ENCODE measurements around the gene INMT.

The INMT gene

GRCh38 chr7:30750010-30750409, 1.9 kb upstream of the INMT start:
- Histone ChIP-seq H3K18ac (ENCODE audit: low read length) (no peak overlapping the region), H4K8ac (ENCODE audit: low read depth, low read length) (no peak overlapping the region), H2AFZ (ENCODE audit: insufficient read depth, low read length, poor library complexity) (no peak overlapping the region), H3K23ac (ENCODE audit: low read length) (no peak overlapping the region), H2BK5ac (ENCODE audit: low read depth, low read length, poor library complexity) (no peak overlapping the region), H3K79me1 (ENCODE audit: low read length) (peaks cover 4% of the 10 kb centered on the region), H3K4me1 (ENCODE audit: control insufficient read depth in 1 of 2, insufficient read depth in 2 of 2, low read length in 2 of 2) (peaks cover 6 to 9% of the 10 kb centered on the region in 2 experiments), H2BK120ac (ENCODE audit: insufficient read depth, low read length, poor library complexity) (no peak overlapping the region), H3K4me2 (ENCODE audit: low read length) (no peak overlapping the region), H3K4ac (ENCODE audit: low read depth, low read length) (no peak overlapping the region), H3K36me3 (ENCODE audit: control insufficient read depth in 1 of 2, insufficient read depth in 2 of 2, low read length in 2 of 2) (no peaks in the 10 kb centered on the region), H4K91ac (ENCODE audit: low read depth, low read length) (no peak overlapping the region), H3K9ac (ENCODE audit: low read length) (no peak overlapping the region), H3K4me3 (ENCODE audit: low read depth, low read length) (no peak overlapping the region), H4K12ac (ENCODE audit: low read depth, low read length) (no peak overlapping the region), H3K79me2 (ENCODE audit: control insufficient read depth, insufficient read depth, low read length, poor library complexity) (no peaks in the 10 kb centered on the region), H3K14ac (ENCODE audit: low read length) (no peak overlapping the region), H2BK12ac (ENCODE audit: low read length) (no peak overlapping the region), H2AK5ac (ENCODE audit: low read length) (no peak overlapping the region), H3K27ac (ENCODE audit: low read depth, low read length) (no peak overlapping the region), H3K9me3 (ENCODE audit: insufficient read depth, low read depth, low read length) (peaks cover 7% of the 10 kb centered on the region), H3K27me3 (ENCODE audit: insufficient read depth, low read length) (no peaks in the 10 kb centered on the region)
- no peak for DNase-seq
- WGBS (ENCODE audit: extremely low coverage, insufficient coverage, insufficient read length): no CpG with 5 or more reads among the region's 2 CpGs

GRCh38 chr7:30750683-30751650, 968 bp upstream of the INMT start:
- Histone ChIP-seq H3K79me2 (ENCODE audit: control insufficient read depth, insufficient read depth, low read length, poor library complexity) (no peaks in the 10 kb centered on the region), H3K9ac (ENCODE audit: low read length) (no peak overlapping the region), H3K27me3 (ENCODE audit: insufficient read depth, low read length) (no peaks in the 10 kb centered on the region), H2BK12ac (ENCODE audit: low read length) (no peak overlapping the region), H3K4me1 (ENCODE audit: control insufficient read depth in 1 of 2, insufficient read depth in 2 of 2, low read length in 2 of 2) (peaks cover 0 to 3% of the 10 kb centered on the region in 2 experiments), H2BK5ac (ENCODE audit: low read depth, low read length, poor library complexity) (no peak overlapping the region), H3K9me3 (ENCODE audit: insufficient read depth, low read depth, low read length) (peaks cover 7% of the 10 kb centered on the region), H3K4me3 (ENCODE audit: low read depth, low read length) (no peak overlapping the region), H3K36me3 (ENCODE audit: control insufficient read depth in 1 of 2, insufficient read depth in 2 of 2, low read length in 2 of 2) (no peaks in the 10 kb centered on the region), H3K18ac (ENCODE audit: low read length) (no peak overlapping the region), H3K79me1 (ENCODE audit: low read length) (no peaks in the 10 kb centered on the region), H3K23ac (ENCODE audit: low read length) (no peak overlapping the region), H3K4me2 (ENCODE audit: low read length) (no peak overlapping the region), H3K27ac (ENCODE audit: low read depth, low read length) (no peak overlapping the region), H3K14ac (ENCODE audit: low read length) (no peak overlapping the region), H3K4ac (ENCODE audit: low read depth, low read length) (no peak overlapping the region), H2AFZ (ENCODE audit: insufficient read depth, low read length, poor library complexity) (no peak overlapping the region), H2BK120ac (ENCODE audit: insufficient read depth, low read length, poor library complexity) (no peak overlapping the region), H4K8ac (ENCODE audit: low read depth, low read length) (no peak overlapping the region), H2AK5ac (ENCODE audit: low read length) (no peak overlapping the region), H4K91ac (ENCODE audit: low read depth, low read length) (no peak overlapping the region), H4K12ac (ENCODE audit: low read depth, low read length) (no peak overlapping the region)
- WGBS (ENCODE audit: extremely low coverage, insufficient coverage, insufficient read length): no CpG with 5 or more reads among the region's 16 CpGs
- no peak for DNase-seq

- Histone ChIP-seq H3K4me3 (ENCODE audit: low read depth, low read length) (no peak overlapping the region), H3K79me1 (ENCODE audit: low read length) (no peaks in the 10 kb centered on the region), H3K4me1 (ENCODE audit: control insufficient read depth in 1 of 2, insufficient read depth in 2 of 2, low read length in 2 of 2) (peaks cover 0 to 3% of the 10 kb centered on the region in 2 experiments), H3K27ac (ENCODE audit: low read depth, low read length) (no peak overlapping the region), H2AK5ac (ENCODE audit: low read length) (no peak overlapping the region), H3K9ac (ENCODE audit: low read length) (no peak overlapping the region), H2BK12ac (ENCODE audit: low read length) (no peak overlapping the region), H3K27me3 (ENCODE audit: insufficient read depth, low read length) (no peaks in the 10 kb centered on the region), H3K9me3 (ENCODE audit: insufficient read depth, low read depth, low read length) (peaks cover 7% of the 10 kb centered on the region), H3K36me3 (ENCODE audit: control insufficient read depth in 1 of 2, insufficient read depth in 2 of 2, low read length in 2 of 2) (no peaks in the 10 kb centered on the region), H3K14ac (ENCODE audit: low read length) (no peak overlapping the region), H4K8ac (ENCODE audit: low read depth, low read length) (no peak overlapping the region), H3K4ac (ENCODE audit: low read depth, low read length) (no peak overlapping the region), H2BK5ac (ENCODE audit: low read depth, low read length, poor library complexity) (no peak overlapping the region), H3K4me2 (ENCODE audit: low read length) (no peak overlapping the region), H3K79me2 (ENCODE audit: control insufficient read depth, insufficient read depth, low read length, poor library complexity) (no peaks in the 10 kb centered on the region), H3K23ac (ENCODE audit: low read length) (no peak overlapping the region), H4K91ac (ENCODE audit: low read depth, low read length) (no peak overlapping the region), H2AFZ (ENCODE audit: insufficient read depth, low read length, poor library complexity) (no peak overlapping the region), H4K12ac (ENCODE audit: low read depth, low read length) (no peak overlapping the region), H2BK120ac (ENCODE audit: insufficient read depth, low read length, poor library complexity) (no peak overlapping the region), H3K18ac (ENCODE audit: low read length) (no peak overlapping the region)
- WGBS (ENCODE audit: extremely low coverage, insufficient coverage, insufficient read length): no CpG with 5 or more reads among the region's 6 CpGs
- DNase-seq: no peak
These were observed 549 bp downstream of the INMT start for GRCh38 chr7:30752484-30752883.

- no peak overlapping the region for H2BK5ac ChIP-seq (ENCODE audit: low read depth, low read length, poor library complexity)
- H3K4me2 ChIP-seq (ENCODE audit: low read length): no peak overlapping the region
- no peaks in the 10 kb centered on the region for H3K79me1 ChIP-seq (ENCODE audit: low read length)
- H3K4me3 ChIP-seq (ENCODE audit: low read depth, low read length): no peak overlapping the region
- peaks cover 0 to 3% of the 10 kb centered on the region in 2 experiments for H3K4me1 ChIP-seq (ENCODE audit: control insufficient read depth in 1 of 2, insufficient read depth in 2 of 2, low read length in 2 of 2)
- H2BK120ac ChIP-seq (ENCODE audit: insufficient read depth, low read length, poor library complexity): no peak overlapping the region
- H3K18ac ChIP-seq (ENCODE audit: low read length): no peak overlapping the region
- H3K36me3 ChIP-seq (ENCODE audit: control insufficient read depth in 1 of 2, insufficient read depth in 2 of 2, low read length in 2 of 2): no peaks in the 10 kb centered on the region
- H2BK12ac ChIP-seq (ENCODE audit: low read length): no peak overlapping the region
- no peak overlapping the region for H3K9ac ChIP-seq (ENCODE audit: low read length)
- no peak overlapping the region for H2AFZ ChIP-seq (ENCODE audit: insufficient read depth, low read length, poor library complexity)
- WGBS (ENCODE audit: extremely low coverage, insufficient coverage, insufficient read length): no CpG with 5 or more reads among the region's 5 CpGs
- H4K91ac ChIP-seq (ENCODE audit: low read depth, low read length): no peak overlapping the region
- no peak overlapping the region for H3K14ac ChIP-seq (ENCODE audit: low read length)
- no peak overlapping the region for H3K4ac ChIP-seq (ENCODE audit: low read depth, low read length)
- H2AK5ac ChIP-seq (ENCODE audit: low read length): no peak overlapping the region
- H4K12ac ChIP-seq (ENCODE audit: low read depth, low read length): no peak overlapping the region
- DNase-seq: no peak
- H4K8ac ChIP-seq (ENCODE audit: low read depth, low read length): no peak overlapping the region
- peaks cover 7% of the 10 kb centered on the region for H3K9me3 ChIP-seq (ENCODE audit: insufficient read depth, low read depth, low read length)
- H3K27me3 ChIP-seq (ENCODE audit: insufficient read depth, low read length): no peaks in the 10 kb centered on the region
- no peak overlapping the region for H3K27ac ChIP-seq (ENCODE audit: low read depth, low read length)
- no peaks in the 10 kb centered on the region for H3K79me2 ChIP-seq (ENCODE audit: control insufficient read depth, insufficient read depth, low read length, poor library complexity)
- H3K23ac ChIP-seq (ENCODE audit: low read length): no peak overlapping the region
These were observed 1.0 kb downstream of the INMT start for GRCh38 chr7:30752979-30753378.

Data from trophoblast cell (in vitro differentiated cells and primary cell).